K562 (cell line): Measurements from ENCODE around the gene MAP3K7CL. TPM values are rescaled to one million over a fixed set of nuclear protein-coding genes. Genes with fewer than 3 reads are reported as not detected.

Source experiments
- ATAC-seq: fragments of 200-7000 bp; cut with Tn5 transposase; 3 replicates; pipeline ENCODE4 v1.9.1; 2020; ENCODE audit warnings: moderate library complexity
- BruUV-seq: library from RNA; stranded (reverse); fragments of 400-500 nt; replicated peaks from 2 replicates; lab custom pipeline; 2021; lab: Mats Ljungman, UMichigan
- CTCF ChIA-PET: fragments of 300-600 bp; formaldehyde crosslinking; extraction: SDS; loops from one replicate; lab custom pipeline; 2021; ENCODE audit warnings: low intra/inter-chr PET ratio; lab: Yijun Ruan, JAX
- POLR2A ChIA-PET: fragments of 300-600, 350-650 bp; sonication (Branson Sonifier 250); formaldehyde crosslinking; extraction: SDS; loops from one replicate; lab custom pipeline; 2021; ENCODE audit warnings: antibody characterized with exemption, inconsistent platforms; lab: Yijun Ruan, JAX
- DNase-seq, 4 experiments: peaks; one replicate each; pipeline versions ENCODE4 v3.0.0 to v3.0.0-alpha.2; 2011 to 2018; ENCODE audit warnings: low spot score in 3 of 4, mixed read lengths in 3 of 4; ENCODE audit errors: extremely low read depth in 1 of 4
- FAIRE-seq: peaks from 2 replicates; lab custom pipeline; 2011; peaks lifted over from hg19 to GRCh38; lab: Jason Lieb, UNC
- H2AFZ ChIP-seq: 2 replicates; pipeline ENCODE4 v1.6.0; 2011; ENCODE audit warnings: low read depth, low read length, control low read depth, inconsistent platforms
- H3K27ac ChIP-seq: fragments of 200-600 bp; 3 replicates; pipeline ENCODE4 v1.8.0; 2011; ENCODE audit warnings: low read depth, mild to moderate bottlenecking, control low read depth, inconsistent platforms, low read length, moderate library complexity, mixed read lengths; ENCODE audit errors: extremely low read depth
- H3K27me3 ChIP-seq, 2 experiments: fragments of 300-600 bp in 1 of 2; 2 replicates in 1 of 2; 3 replicates in 1 of 2; pipeline versions ENCODE4 v1.6.0 to v1.8.0; 2011; ENCODE audit warnings: inconsistent platforms in 2 of 2, low read length in 2 of 2, mild to moderate bottlenecking in 1 of 2, mixed read lengths in 1 of 2, moderate library complexity in 1 of 2; ENCODE audit not compliant: control insufficient read depth in 2 of 2, insufficient read depth in 2 of 2
- H3K36me3 ChIP-seq: fragments of 300-600 bp; 3 replicates; pipeline ENCODE4 v1.8.0; 2011; ENCODE audit warnings: mild to moderate bottlenecking, low read length, inconsistent platforms; ENCODE audit not compliant: control insufficient read depth, insufficient read depth
- H3K4me1 ChIP-seq, 2 experiments: fragments of 200-600 bp in 1 of 2; replicated peaks in 1 of 2; 2 replicates in 1 of 2; 3 replicates in 1 of 2; pipeline versions ENCODE4 v1.5.1 to v1.8.0; 2011; ENCODE audit warnings: inconsistent platforms in 2 of 2, low read length in 2 of 2, mild to moderate bottlenecking in 1 of 2, mixed read lengths in 1 of 2, moderate library complexity in 1 of 2; ENCODE audit not compliant: control insufficient read depth in 2 of 2, insufficient read depth in 2 of 2
- H3K4me2 ChIP-seq: 2 replicates; pipeline ENCODE4 v1.6.1; 2011; ENCODE audit warnings: low read length, control low read depth, inconsistent platforms, mixed read lengths; ENCODE audit not compliant: insufficient read depth
- H3K4me3 ChIP-seq: fragments of 200-600 bp; sonication (generic), shearing (Covaris generic); 2 replicates; pipeline ENCODE4 v1.5.1; 2016; ENCODE audit warnings: control low read depth, inconsistent platforms
- H3K79me2 ChIP-seq: fragments of 200-600 bp; 3 replicates; pipeline ENCODE4 v1.8.0; 2011; ENCODE audit warnings: low read length, inconsistent platforms; ENCODE audit not compliant: control insufficient read depth, insufficient read depth
- H3K9ac ChIP-seq, 2 experiments: 2 replicates each; pipeline versions ENCODE4 v1.6.0 to v1.6.1; 2011; ENCODE audit warnings: low read depth in 2 of 2, low read length in 2 of 2, control low read depth in 1 of 2, inconsistent platforms in 1 of 2, mild to moderate bottlenecking in 1 of 2, mixed read lengths in 1 of 2; ENCODE audit not compliant: insufficient read depth in 1 of 2
- H3K9me1 ChIP-seq: one replicate; pipeline ENCODE4 v1.6.0; 2011; ENCODE audit warnings: inconsistent platforms, mild to moderate bottlenecking, low read length, moderate library complexity; ENCODE audit not compliant: control insufficient read depth, insufficient read depth
- H3K9me3 ChIP-seq: replicated peaks from 2 replicates; pipeline ENCODE4 v1.5.1; 2011; ENCODE audit warnings: low read depth, low read length, inconsistent platforms; ENCODE audit not compliant: control insufficient read depth, insufficient read depth
- H4K20me1 ChIP-seq: replicated peaks from 2 replicates; pipeline ENCODE4 v1.6.1; 2011; ENCODE audit warnings: low read length, inconsistent platforms, mixed read lengths; ENCODE audit not compliant: control insufficient read depth, insufficient read depth
- CEBPB ChIP-seq: fragments of 450-650 bp; IDR thresholded peaks from 2 replicates; pipeline ENCODE4 v1.6.1; 2016; ENCODE audit warnings: missing genetic modification characterization, missing compliant biosample characterization
- CEBPG ChIP-seq, 3 experiments: fragments of 200-800 bp in 1 of 3; sonication (Bioruptor generic) in 1 of 3; sonication (generic) in 1 of 3; formaldehyde crosslinking in 1 of 3; IDR thresholded peaks in 2 of 3; conservative IDR thresholded peaks in 1 of 3; 2 replicates each; pipeline versions ENCODE4 v1.6.1 to v1.8.0; 2016 to 2022; ENCODE audit warnings: missing compliant biosample characterization in 2 of 3, missing genetic modification characterization in 2 of 3, mild to moderate bottlenecking in 1 of 3, missing genetic modification reagents in 1 of 3
- GTF2A2 ChIP-seq: IDR thresholded peaks from 2 replicates; pipeline ENCODE4 v1.6.1; 2016; ENCODE audit warnings: mild to moderate bottlenecking, missing genetic modification characterization, missing compliant biosample characterization
- TARDBP ChIP-seq: fragments of 450-650 bp; IDR thresholded peaks from 2 replicates; pipeline ENCODE4 v1.6.1; 2016
- ZNF445 ChIP-seq: fragments of 250-450 bp; sonication (Bioruptor Pico); IDR thresholded peaks from 2 replicates; pipeline ENCODE4 v1.4.0; 2020; ENCODE audit warnings: low read depth, mild to moderate bottlenecking, moderate library complexity
- WGBS: fragments of 100-300 bp; shearing (Covaris generic); methylation state at CpG from one replicate; pipeline ENCODE4 v1.1.6; 2016; ENCODE audit warnings: low coverage, mixed read lengths; ENCODE audit not compliant: insufficient coverage; ENCODE audit errors: missing lambda C conversion rate; 5-methylcytosine and 5-hydroxymethylcytosine counted together
- in situ Hi-C: fragments of 300-500 bp; cut with MboI; formaldehyde crosslinking; loops from 4 replicates; pipeline ENCODE4 v1.15.0; 2018; ENCODE audit warnings: inconsistent platforms, mixed read lengths
- intact Hi-C: fragments of 100-400 bp; cut with micrococcal nuclease; formaldehyde crosslinking; loops from 2 replicates; pipeline ENCODE4 v1.14.2; 2022
- polyA plus RNA-seq, 8 experiments: library from polyadenylated mRNA; depleted of rRNA in 4 of 8; stranded (reverse) in 5 of 8; unstranded in 3 of 8; fragments of >200 nt; fragmentation: Nextera tagmentation in 2 of 8; fragmentation: Illumina TruSeq in 1 of 8; extraction: Ambion mirVana in 2 of 8; extraction: Trizol in 1 of 8; gene quantifications; 2 replicates each; pipeline versions ENCODE4 v1.2.1 to v1.2.3, GENCODE V29; 2011 to 2014; ENCODE audit warnings: inconsistent platforms in 1 of 8, missing spikeins in 1 of 8
- total RNA-seq, 7 experiments: library from RNA; depleted of rRNA in 6 of 7; stranded (reverse); fragments of >200 nt in 6 of 7; fragmentation: Illumina TruSeq in 2 of 7; extraction: Trizol in 2 of 7; gene quantifications; 2 replicates each; pipeline versions ENCODE4 v1.2.1 to v1.2.3, GENCODE V29; 2011 to 2021; ENCODE audit warnings: low replicate concordance in 1 of 7
- TF ChIP-seq, protein P1 (sequence below), 2 experiments: fragments of 200-800 bp in 1 of 2; sonication (Bioruptor generic) in 1 of 2; sonication (generic) in 1 of 2; formaldehyde crosslinking in 1 of 2; IDR thresholded peaks in 1 of 2; conservative IDR thresholded peaks in 1 of 2; 2 replicates each; pipeline versions ENCODE4 v1.5.0 to v1.6.1; 2016 to 2020; ENCODE audit warnings: missing compliant biosample characterization in 1 of 2, missing genetic modification characterization in 1 of 2, missing genetic modification reagents in 1 of 2
- TF ChIP-seq, protein P2 (sequence below): fragments of 450-650 bp; formaldehyde crosslinking; conservative IDR thresholded peaks from 2 replicates; pipeline ENCODE4 v1.4.0; 2022; ENCODE audit warnings: mild to moderate bottlenecking, missing genetic modification characterization

Gene MAP3K7CL
- total and polyA plus RNA-seq, 9 of the 15 experiments (the other 6 are each of a cell fraction or from before 2014, with no cell fraction given), result 0.13 to 0.15 (median 0.14) TPM; not detected in 6

DNA sequence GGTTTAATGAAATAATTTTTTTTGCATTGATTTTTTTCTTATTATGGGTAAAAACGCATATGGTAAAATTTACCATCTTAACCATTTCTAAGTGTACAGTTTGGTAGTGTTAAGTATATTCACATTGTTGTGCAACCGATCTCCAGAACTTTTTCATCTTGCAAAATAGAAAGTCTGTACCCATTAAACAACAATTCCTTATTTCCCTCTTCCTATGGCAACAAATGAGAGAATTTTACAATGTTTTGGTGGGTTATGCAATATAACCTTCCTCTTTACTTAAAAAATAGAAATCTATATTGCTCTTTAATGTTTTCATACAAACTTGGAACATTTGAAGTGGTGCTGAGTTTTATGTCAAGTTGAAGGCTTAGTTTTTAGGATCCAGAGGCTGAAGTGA lies 26.6 kb downstream of the MAP3K7CL start:
- Histone ChIP-seq H4K20me1 (no peaks in the 10 kb centered on the region), H3K4me2 (no peak overlapping the region), H3K4me3 (no peak overlapping the region), H3K79me2 (no peaks in the 10 kb centered on the region), H3K9me3 (no peaks in the 10 kb centered on the region), H3K9ac (no peak overlapping the region), H2AFZ (no peak overlapping the region)
- in situ Hi-C loops, result no loop called here
- FAIRE-seq (no peak), DNase-seq (no peak), ATAC-seq (no peak)
- ChIA-PET POLR2A (no interaction called here), CTCF (no interaction called here)
- BruUV-seq, result no TSS peak
- TF ChIP-seq GTF2A2 (tag) (no peak), CEBPG (CRISPR knock-in tag; IDR thresholded peaks at IDR 0.05) (no peak), CEBPG (tag; conservative IDR thresholded peaks at IDR 0.05 in 1 of 2, IDR thresholded peaks at IDR 0.05 in 1 of 2) (peak in 1 of 2 experiments; percentile 59; a peak in 2 of 4 replicates), ZNF445 (CRISPR knock-in tag) (no peak), TARDBP (no peak), CEBPB (tag) (peak; percentile 58)
- TF ChIP-seq, protein P1, sequence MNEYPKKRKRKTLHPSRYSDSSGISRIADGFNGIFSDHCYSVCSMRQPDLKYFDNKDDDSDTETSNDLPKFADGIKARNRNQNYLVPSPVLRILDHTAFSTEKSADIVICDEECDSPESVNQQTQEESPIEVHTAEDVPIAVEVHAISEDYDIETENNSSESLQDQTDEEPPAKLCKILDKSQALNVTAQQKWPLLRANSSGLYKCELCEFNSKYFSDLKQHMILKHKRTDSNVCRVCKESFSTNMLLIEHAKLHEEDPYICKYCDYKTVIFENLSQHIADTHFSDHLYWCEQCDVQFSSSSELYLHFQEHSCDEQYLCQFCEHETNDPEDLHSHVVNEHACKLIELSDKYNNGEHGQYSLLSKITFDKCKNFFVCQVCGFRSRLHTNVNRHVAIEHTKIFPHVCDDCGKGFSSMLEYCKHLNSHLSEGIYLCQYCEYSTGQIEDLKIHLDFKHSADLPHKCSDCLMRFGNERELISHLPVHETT (CRISPR knock-in tag; conservative IDR thresholded peaks at IDR 0.05 in 1 of 2, IDR thresholded peaks at IDR 0.05 in 1 of 2), result no peak
- TF ChIP-seq, protein P2, sequence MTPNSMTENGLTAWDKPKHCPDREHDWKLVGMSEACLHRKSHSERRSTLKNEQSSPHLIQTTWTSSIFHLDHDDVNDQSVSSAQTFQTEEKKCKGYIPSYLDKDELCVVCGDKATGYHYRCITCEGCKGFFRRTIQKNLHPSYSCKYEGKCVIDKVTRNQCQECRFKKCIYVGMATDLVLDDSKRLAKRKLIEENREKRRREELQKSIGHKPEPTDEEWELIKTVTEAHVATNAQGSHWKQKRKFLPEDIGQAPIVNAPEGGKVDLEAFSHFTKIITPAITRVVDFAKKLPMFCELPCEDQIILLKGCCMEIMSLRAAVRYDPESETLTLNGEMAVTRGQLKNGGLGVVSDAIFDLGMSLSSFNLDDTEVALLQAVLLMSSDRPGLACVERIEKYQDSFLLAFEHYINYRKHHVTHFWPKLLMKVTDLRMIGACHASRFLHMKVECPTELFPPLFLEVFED (CRISPR knock-in tag), result no peak
- TF ChIP-seq, all 486 proteins: peak for 2
- Histone ChIP-seq H3K4me1 (no peaks in the 10 kb centered on the region; a peak in 1 of 5 replicates), H3K9me1 (no peaks in the 10 kb centered on the region), H3K27ac (no peak overlapping the region), H3K27me3 (peaks cover 8 to 13% of the 10 kb centered on the region in 2 experiments; a peak in 3 of 5 replicates), H3K36me3 (no peaks in the 10 kb centered on the region)
- intact Hi-C loops, result no loop called here
- WGBS, result 3% methylated on average over 2 of the region's 2 CpGs
